Right lobe of liver (tissue), 4 donors: ENCODE measurements around the gene NADSYN1.

ENCODE experiments used
- POLR2A ChIP-seq: fragments of 450-650 bp; IDR thresholded peaks from one replicate; pipeline ENCODE4 v1.6.1; 2017; ENCODE audit warnings: antibody characterized with exemption, mild to moderate bottlenecking
- TF ChIP-seq, protein P1 (sequence below), 4 donors: fragments of 200-600 bp in 3 of 4; fragments of 450-650 bp in 1 of 4; IDR thresholded peaks; one replicate each; pipeline versions ENCODE4 v1.5.1 to v1.8.0; 2016 to 2022; ENCODE audit warnings: antibody characterized with exemption in 4 of 4, mild to moderate bottlenecking in 2 of 4
- donor health status: DM: no; HTN: no; CAD: no.
- donor health status: DM: no; HTN: no; CAD: no.
- donor health status: DM: no; HTN: yes; CAD: no.

DNA sequence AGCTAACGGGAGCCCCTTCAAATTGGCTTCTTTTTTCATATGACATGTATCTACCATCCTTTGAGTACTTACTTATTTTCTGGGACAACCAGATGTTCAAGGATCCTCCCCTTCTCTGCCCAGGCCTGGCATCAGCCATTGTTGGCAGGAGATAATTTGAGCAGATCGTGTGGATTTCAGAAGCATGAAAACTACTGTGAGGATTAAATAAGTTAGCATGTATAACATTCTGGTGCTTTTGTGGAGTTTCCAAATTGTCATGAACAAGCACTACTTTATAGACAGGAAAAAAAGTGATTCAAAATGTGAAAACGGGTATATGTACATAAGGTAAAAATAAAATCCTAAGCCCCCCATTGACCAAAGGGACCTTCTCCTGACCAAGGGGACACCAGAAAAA, 2.1 kb upstream of the NADSYN1 start:
- TF ChIP-seq, protein P1, sequence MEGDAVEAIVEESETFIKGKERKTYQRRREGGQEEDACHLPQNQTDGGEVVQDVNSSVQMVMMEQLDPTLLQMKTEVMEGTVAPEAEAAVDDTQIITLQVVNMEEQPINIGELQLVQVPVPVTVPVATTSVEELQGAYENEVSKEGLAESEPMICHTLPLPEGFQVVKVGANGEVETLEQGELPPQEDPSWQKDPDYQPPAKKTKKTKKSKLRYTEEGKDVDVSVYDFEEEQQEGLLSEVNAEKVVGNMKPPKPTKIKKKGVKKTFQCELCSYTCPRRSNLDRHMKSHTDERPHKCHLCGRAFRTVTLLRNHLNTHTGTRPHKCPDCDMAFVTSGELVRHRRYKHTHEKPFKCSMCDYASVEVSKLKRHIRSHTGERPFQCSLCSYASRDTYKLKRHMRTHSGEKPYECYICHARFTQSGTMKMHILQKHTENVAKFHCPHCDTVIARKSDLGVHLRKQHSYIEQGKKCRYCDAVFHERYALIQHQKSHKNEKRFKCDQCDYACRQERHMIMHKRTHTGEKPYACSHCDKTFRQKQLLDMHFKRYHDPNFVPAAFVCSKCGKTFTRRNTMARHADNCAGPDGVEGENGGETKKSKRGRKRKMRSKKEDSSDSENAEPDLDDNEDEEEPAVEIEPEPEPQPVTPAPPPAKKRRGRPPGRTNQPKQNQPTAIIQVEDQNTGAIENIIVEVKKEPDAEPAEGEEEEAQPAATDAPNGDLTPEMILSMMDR (IDR thresholded peaks at IDR 0.05): no peak
- no peak for TF ChIP-seq POLR2A
